CMK (cell line): ENCODE data around the gene ATP6V0E1.
A peak's percentile ranks its signal among the peaks of the same experiment; 100 is the strongest.

Source experiments
- DNase-seq: peaks from one replicate; pipeline ENCODE4 v3.0.0-alpha.2; 2010; ENCODE audit warnings: low read depth

ATP6V0E1 gene

DNA sequence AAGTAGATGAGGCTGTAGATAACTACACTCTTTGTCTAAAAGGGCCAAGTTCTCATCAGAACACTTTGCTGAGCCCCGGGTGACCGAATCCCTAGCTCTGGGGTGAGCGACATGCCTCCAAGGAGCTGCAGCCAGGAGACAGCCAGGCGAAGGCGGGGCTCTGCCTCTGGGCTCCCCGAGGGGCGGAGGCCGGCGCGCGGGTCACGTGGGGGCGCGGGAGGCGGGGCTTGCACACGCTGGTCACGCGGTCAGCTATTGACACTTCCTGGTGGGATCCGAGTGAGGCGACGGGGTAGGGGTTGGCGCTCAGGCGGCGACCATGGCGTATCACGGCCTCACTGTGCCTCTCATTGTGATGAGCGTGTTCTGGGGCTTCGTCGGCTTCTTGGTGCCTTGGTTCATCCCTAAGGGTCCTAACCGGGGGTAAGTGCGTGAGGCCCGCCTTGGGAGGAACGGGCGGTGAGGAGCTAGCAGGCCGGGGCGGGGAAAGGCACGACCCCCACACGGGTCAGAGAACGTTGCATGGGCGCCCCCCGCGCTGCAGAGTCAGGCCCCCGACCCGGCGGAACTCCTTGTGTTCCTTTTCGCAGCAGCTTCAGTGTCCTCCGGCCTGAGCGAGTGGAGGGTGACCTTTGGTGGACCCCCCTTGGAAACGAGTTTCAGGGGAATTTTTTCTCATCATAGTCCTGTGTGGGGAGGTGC, at the start of gene ATP6V0E1:
Gene ATP6V0E1, plus strand, starts transcription at position 230 of the 702 bp plus-strand sequence. Its CDS starts 90 bp downstream, at position 320.
- peak; percentile 78 for DNase-seq

DNA sequence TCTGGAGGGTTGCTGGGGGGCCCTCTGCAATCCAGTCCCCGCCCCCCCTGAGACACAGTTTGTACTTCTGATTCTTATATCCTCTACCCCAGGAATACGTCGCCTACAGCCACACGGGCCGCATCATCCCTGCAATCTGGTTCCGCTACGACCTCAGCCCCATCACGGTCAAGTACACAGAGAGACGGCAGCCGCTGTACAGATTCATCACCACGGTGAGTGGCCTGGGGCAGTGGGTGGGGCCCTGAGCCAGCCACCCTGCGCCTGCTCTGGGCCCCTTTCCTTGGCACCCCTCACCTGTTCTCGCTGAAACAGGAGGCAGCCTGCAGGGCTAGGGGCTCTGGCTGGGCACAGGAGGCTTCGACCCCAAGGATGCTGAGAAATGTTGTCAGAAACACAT, 48.5 kb upstream of the ATP6V0E1 start:
- DNase-seq, result no peak

DNA sequence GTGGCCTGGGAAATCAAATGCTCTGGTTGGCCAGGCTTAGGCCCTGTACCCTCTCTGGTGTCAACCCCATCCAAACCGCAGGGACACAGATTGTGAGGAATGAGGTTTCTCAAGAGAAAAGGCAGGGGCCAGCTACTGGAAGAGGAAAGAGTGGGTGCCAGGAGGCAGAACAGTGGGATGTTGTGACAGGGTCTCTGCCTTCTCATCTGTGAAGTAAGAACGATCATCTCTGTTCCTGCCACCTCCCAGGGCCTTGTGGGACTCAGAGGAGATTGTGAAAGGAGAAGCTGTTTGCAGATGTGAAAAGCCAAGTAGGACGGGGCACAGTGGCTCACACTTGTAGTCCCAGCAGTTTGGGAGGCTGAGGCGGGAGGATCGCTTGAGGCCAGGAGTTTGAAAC, 47.2 kb upstream of the ATP6V0E1 start:
- no peak for DNase-seq

DNA sequence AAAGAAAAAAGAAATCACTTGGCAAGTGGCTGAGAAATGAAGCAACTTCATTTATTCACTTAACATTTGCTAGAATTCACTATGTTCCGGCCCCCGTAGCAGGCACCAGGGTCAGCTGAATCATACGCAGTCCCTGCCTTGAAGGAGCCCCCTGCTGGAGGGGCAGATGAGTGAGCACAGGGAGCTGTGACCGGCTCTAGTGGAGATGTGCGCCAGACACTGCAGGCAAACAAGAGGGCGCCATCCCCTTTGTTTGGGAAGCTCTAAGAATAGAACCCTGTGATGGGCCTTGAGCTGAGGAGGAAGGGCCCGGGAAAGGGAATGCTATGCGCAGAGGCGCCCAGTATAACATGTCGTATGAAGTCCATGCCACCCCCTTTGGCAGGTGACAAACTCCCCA, 44.5 kb upstream of the ATP6V0E1 start:
- no peak for DNase-seq

DNA sequence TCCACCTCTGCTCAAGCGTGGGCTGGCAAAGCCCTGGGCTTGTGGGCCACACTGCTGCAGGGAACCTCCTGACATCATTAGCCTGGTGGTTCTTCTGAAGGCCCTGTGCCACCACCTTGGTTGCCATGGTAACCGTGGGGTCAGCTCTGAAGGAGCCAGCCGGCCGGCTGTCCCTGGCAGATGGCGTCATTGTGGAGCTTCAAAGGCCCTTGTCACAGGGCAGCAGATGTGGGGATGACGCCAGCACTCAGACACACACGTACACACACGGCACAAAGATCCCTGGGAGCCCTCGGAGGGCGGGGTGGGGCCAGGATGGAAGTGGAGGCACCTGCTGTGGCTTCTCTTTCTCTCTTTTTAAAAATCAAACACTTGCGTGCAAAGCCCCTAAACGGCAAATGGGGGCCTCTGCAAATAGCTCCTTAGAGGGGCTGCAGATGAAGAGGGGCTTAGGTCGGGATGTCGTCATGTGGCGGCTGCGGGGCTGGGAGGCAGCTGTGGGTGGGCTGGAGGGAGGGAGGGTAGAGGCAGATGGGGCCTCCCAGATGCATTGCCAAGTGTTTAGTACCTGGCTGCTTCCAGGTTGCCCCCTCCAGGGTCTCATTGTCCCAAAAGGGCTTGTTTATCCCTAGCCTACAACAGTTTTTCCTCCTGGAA, 43.8 kb upstream of the ATP6V0E1 start:
- no peak for DNase-seq

DNA sequence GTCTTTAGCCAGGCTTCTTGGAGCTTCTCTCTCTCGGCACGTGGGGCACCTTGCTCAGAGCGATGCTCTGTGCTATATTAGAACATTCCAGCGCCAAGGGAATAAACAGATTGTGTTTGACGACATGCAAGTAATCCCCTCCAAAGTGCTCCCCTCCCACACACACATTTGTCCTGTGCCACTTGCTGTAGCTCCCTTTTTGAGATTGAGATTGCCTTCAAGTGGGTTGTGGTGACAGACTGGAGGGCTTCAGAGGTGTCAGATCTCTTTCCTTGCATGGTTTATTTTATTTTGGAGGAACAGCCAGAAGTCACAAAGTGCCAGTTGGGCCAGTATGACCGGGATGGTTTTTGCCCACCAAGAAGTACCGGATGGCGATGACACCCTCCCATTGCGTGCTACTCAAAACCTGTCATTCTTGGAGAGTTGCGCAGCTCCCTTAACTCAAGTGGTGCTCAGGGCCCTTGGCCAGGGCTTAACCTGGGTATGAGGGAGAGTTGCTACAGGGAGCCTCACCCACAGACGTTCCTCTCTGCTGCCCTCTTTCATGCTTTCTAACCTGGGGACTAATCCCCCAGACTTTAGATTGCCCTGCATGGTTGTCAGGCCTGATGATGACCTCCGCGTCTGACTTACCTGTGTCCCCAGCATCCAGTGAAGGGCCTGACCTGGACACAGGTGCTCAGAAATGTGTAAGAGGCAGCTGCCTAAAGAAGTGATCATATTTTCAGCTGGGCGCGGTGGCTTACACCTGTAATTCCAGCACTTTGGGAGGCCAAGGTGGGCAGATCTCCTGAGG, 43.1 kb upstream of the ATP6V0E1 start:
- DNase-seq, result no peak

DNA sequence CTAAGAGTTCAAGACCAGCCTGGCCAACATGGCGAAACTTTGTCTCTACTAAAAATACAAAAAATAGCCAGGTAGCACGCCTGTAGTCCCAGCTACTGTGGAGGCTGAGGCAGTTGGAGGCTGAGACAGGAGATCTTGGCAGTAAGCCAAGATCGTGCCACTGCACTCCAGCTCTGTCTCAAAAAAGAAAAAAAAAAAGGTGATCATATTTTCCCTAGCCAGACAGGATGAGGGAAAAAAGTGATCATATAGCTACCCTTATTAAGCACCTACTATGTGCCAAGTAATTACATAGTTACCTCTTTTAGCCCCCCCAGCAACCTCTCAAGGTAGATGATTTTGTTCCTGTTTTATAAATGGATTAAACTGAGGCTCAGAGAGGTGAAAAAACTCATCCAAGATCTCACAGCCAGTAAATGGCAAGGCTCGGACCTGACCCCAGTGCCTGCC, 42.5 kb upstream of the ATP6V0E1 start:
- no peak for DNase-seq

DNA sequence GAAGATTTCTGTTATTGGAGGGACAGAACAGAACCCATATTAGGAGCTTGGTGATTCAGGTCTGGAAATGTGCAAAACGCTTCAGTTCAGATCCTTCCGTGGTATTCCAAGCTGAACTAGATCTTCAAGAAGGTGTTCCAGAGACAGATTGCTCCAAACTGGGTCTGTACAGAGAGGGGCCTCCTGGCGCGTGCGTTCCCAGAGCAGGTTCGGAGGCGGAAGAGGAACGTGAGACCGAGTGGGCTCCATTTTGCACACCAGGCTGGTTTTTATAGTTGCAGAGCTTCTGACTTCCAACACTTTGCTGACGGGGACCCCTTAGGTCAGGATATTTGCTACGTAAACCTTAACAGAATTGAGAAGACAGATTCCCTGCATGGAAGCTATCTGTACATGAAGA, 41.0 kb upstream of the ATP6V0E1 start:
- no peak for DNase-seq

DNA sequence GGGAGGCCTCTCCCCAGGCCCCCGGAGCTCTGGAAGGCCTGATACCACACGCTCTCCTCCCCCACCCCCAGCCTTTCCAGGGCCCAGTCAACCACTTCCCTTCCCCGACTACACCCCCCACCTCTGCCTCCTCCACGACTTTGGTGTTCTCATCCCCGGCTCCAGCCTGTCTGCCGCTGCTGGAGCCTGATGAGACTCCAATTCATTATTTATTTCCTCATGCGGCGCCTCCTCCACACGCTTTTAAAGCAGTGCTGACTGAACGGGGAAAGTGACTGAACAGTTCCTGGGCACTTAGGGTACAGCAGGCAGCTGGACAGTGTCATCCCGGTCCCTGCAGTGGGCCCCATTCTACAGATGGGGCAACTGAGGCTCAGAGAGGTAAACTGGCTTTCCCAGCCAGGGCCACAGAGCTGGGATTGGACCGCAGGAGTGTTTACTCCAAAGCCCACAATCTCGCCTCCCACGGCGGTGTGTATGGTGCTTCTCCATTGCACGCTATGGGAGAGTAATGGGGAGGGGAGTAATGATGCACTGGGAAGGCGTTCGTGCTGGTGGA, 40.2 kb upstream of the ATP6V0E1 start:
- DNase-seq, result no peak

DNA sequence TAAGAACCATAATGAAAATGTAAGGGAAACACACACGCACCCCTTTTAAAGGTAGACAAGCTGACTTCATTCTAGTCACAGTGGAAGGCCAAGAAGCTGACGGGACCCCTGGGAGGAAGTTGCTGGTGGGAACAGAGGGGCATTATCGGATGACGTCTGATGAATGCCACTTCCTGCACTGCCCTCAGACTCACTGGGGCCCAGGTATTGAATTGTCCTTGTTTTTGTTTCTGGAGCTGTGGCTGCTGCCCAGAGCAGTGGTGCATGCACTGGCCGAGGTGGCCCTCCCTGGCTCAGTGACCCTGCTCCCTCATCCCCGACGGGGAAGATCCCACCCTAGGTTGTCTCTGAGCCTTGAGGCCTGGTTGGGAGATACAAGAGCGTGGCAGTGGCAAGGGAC, 39.7 kb upstream of the ATP6V0E1 start:
- DNase-seq, result no peak

DNA sequence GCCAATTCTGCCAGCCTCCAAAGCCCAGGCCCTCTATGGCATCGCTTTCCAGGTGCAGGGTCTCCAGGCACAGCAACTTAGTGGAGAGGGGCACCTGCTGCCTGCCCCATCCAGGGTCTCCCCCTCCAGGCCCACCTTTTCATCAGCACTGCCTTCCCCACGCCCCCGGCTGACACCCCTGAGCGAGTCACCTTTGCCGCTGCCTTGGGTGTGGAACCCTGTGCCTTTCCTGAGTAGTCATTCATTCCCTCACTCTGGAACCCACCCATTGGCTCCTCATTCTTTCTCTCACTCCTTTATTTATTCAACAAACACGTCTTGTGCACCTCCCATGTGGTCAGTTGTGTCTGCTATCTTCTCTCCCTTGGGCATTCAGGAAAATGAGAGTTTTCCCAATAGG, 38.8 kb upstream of the ATP6V0E1 start:
- no peak for DNase-seq

DNA sequence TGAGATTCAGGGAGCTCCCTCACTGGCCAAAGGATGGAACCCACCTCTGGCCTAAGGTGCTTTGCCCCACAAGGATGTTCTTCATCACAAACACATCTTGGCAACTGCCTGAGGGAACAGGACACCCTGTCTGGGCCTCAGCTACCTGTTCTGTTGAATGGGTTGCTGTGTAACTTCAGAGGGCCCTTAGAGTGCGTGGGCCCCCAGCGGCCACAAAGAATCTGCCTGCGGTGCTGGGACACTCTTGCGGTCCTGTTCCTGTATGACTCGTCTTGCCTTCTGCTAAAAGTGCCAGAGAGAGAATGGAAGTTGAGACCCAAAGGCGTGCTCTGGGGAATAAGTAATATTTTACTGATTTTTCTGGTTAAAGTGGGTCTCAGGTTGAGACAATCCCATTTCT, 38.4 kb upstream of the ATP6V0E1 start:
- no peak for DNase-seq

DNA sequence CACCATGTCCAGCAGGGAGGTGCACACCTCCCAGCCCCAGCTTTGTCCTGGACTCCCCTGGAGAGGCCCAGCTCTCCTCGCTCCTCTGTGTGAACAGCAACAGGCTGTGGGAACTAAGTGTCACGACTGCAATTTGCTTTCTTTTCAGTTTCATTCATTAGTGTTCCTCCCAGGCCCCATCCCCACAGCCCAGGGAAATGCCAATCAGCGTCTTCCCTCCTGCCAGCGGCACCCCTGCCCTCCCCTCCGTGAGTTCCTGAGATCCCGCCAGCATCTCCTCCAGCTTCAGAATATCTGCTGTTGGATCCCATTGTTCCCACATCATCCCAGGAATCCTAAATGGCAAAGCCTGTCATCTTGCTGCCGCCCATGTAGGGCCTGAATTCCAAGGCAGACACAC, 37.4 kb upstream of the ATP6V0E1 start:
- DNase-seq, result no peak

DNA sequence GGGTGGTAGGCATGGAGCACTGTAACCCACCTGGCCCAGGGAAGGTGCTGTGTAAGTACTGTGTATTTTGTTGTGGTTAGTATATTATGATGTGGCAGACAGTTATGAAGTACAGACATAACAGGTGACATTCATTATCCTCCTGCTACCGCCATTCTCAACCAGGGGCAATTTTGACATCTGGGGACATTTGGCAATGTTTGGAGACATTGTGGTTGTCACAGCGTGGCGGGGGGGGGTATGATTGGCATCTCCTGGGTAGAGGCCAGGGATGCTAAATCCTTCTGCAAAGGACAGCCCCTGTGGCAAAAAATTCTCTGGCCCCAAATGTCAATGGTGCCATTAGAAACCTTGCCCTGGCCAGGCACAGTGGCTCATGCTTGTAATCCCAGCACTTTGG, 34.1 kb upstream of the ATP6V0E1 start:
- no peak for DNase-seq

DNA sequence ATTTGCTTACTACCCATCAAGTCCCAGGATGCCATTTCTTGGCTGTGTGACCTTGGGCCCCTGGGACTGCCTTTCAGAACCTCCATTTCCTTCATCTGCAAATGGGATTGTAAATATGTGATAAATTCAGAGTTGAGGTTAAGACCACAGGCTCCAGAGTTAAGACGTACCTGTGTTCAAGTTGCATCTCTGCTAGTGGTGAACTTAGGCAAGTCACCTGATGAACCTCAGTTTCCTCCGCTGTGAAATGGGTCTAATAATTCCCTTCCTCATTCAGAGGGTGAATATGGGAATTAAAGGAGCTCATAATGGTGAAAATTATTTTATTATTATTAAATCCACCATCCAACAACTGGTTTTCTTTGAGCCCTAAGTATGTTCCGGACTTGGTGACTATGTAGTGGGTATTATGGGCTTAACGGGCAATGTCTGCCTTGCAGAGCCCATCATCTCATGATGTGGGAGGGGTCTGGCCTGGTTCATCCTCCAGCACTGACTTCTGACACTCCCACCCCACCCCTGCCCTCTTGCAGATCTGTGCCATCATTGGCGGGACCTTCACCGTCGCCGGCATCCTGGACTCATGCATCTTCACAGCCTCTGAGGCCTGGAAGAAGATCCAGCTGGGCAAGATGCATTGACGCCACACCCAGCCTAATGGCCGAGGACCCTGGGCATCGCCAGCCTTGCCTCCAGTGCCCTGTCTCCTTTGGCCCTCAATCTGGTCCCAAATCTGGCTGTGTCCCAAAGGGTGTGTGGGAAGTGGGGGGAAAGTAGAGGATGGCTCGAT, 33.2 kb upstream of the ATP6V0E1 start:
- no peak for DNase-seq

DNA sequence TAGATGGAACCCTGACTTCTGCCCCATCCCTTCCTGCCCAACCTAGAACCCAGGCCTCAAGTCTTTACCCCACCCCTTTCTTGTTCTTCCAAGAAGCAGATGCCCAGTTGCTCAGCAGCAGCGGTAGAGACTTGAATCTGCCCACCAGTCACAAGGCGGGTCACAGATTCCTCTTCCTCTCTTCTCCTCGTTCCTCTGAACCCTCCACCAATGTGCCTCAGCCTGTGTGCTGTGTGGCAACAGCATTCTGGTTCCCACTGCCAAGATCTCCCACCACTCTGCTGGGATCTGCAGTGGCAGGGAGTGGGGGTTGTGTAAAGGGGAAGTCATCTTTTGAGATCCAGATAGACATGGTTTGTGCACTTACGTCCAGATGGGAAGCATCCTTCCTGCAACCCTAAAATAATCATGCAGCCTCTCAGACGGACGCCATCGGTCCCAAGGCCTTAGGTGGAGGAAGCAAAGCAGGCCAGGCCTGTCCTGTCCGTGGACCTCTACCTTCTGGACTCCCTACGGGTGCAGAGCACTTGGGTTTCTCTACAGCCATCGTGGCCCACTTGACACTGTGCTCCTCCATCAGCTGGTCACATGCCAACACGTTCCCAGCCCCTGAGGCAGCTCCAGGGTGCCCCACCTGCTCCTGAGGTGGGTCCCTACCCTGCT, 32.1 kb upstream of the ATP6V0E1 start:
- DNase-seq, result no peak

DNA sequence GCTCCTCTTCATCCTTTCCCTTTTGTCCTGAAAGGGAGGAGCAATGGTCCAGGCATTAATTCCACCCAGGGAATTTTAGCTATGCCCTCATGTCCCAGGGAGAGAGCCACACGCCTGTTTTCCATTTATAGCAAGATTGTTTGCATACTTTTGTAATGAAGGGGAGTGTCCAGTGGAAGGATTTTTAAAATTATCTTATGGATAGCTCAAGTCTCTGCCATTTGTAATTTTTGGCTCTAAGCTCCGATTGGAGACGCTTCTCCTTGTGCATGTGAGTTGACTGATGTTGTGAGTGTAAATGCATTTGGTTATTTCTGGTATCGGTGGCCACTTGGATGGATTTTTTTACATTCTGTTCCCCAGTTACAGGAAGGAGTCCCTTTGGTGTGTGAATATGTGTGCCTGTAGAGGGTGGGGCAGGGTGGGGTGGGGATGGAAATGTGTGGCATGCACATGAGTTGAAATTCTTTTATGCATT, 31.5 kb upstream of the ATP6V0E1 start:
- no peak for DNase-seq

DNA sequence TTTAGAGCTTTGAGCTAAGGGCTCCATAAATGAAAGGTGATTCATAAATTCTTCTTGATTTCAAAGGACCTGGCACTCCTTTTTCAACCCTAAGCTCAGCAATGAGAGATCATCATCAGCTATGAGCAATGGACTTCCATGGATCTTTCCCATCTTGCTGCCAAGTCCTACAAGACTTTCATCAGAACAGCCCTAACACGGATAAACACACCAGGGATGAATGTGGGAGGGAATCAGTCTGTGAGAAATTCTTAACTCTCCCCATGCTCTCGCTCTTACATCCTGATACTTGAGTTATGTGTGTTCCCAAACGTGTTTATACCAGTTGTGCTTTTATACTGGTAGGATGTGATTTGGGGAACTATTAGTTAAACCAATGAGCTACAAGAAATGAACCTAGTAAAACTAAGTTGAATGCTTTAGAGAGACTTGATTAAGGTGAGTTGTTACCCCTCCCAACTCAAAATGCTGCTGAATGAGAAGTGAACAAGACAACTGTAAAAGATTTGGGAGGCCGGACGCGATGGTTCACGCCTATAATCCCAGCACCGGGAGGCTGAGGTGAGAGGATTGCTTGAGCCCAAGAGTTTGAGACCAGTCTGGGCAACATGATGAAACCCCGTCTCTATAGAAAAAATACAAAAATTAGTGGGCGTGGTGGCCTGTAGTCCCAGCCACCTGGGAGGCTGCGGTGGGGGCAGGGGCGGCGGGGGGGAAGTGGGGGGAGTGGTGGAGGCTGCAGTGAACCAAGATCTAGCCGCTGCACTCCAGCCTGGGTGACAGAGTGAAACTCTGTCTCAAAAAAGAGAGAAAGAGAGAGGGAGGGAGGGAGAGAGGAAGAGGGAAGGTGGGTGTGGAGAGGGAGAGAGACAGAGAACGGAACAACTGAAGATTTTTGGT, 29.5 kb upstream of the ATP6V0E1 start:
- DNase-seq, result no peak

DNA sequence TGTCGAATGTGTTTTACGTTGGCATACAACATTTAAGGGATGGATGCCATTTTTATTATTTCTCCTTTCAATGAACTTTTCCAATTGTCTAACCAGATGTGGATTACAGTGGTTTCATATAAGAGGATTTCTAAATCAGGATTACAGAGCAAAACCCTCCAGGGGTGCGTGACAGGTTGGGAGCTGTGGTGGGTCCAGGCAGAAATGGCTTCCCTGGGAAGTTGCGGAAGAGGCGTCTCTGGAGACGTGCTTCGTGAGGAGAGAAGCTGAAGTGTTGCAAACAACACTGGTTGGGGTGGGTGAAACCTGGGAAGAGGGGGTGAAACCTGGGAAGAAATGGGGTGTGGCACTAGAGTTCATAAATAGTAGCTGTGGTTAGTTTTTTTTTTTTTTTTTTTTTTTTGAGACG, 28.8 kb upstream of the ATP6V0E1 start:
- no peak for DNase-seq

DNA sequence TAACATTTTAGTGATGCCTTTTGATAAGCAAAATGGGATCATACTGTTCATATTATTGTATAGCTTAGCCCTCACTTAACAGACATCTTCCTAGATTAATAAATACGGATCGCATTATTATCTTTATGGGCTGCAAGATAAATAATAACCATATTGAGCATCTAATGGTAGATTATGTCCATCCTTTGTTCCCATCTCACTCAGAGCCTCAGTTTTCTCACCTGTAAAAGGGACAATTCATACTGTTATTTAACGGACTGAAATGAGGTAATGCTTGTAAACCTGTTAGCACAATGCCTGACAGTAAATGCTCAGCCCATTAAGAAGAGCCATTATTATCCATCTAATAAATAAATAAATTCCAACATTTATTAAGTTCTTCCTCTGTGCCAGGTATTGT, 27.3 kb upstream of the ATP6V0E1 start:
- DNase-seq, result no peak
